KBM-7 (cell line): Measurements from ENCODE around the gene ATG7.
A peak's percentile ranks its signal among the peaks of the same experiment; 100 is the strongest.

Experiments used
- DNase-seq: peaks from one replicate; pipeline ENCODE4 v3.0.0-alpha.2; 2015
- in situ Hi-C: fragments of 300-500 bp; cut with MboI; formaldehyde crosslinking; loops from 2 replicates; pipeline ENCODE4 v1.14.3; 2020; ENCODE audit warnings: low sequenced_read_pairs, low pct_unique_long_range_greater_than_20kb, mixed read lengths

The ATG7 gene

GRCh38 chr3:11288786-11289637 lies 16.8 kb downstream of the ATG7 start:
- DNase-seq = peak; percentile 93
- in situ Hi-C loops = no loop called here

GRCh38 chr3:11289864-11290263 lies 17.7 kb downstream of the ATG7 start:
- in situ Hi-C loops = no loop called here

DNA sequence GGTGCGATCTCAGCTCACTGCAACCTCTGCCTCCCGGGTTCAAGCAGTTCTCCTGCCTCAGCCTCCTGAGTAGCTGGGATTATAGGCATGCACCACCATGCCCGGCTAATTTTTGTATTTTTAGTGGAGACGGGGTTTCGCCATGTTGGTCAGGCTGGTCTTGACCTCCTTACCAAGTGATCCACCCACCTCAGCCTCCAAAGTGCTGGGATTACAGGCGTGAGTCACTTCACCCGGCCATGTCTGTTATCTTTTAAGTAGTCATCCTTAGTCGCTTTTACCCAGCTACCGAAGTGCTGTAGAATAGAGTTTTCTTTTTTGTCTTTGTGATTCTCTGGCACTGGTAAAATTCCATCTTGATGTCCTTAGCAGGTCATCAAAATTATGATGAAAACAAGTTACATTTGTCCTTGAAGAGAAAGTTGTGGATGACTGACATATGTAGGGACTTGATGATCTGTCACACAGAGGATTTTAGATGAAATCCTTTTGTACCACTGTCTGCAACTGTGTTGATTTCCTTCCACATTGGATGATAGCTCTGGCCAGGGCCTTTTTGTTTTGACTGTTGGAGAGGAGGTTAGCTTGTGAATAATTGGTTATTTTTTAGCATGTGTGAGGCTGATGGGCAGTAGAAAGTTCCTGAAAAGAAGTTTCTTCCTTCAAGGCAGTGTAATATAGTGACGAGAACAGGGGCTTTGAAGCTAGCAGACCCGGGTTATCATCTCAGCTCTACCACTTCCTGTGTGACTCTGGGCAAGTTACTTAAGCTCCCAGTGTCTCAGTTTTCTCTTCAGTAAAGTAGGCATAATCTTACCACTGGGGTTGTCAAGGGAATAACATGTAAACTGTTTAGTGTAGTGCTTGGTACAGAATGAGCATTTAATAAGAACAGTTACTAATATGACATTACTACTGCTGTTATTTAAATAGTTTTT lies 18.8 kb downstream of the ATG7 start:
- in situ Hi-C loops = no loop called here
- no peak for DNase-seq

More at GRCh38 chr3:11289864-11290263, 17.7 kb downstream of the ATG7 start:
- DNase-seq = no peak

DNA sequence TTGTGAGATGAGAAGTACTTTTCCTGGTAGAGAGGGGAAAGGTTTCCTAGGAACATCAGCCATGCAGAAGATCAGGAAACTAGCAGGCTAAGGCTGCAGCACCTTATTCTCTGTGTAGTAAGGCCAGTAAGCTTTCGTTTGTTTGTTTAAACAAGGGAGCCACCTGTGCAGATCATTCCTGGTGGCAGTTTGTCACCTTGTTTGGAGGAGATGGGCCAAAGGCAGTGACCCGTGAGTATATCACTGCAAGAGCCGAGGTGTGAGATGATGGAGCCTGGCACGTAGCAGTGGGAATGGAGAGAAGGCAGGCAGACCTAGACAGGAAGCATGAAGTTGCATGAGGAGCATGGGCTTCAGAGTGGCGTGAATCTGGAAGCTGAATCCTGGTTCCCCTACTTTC lies 19.6 kb downstream of the ATG7 start:
- in situ Hi-C loops = no loop called here
- no peak for DNase-seq

DNA sequence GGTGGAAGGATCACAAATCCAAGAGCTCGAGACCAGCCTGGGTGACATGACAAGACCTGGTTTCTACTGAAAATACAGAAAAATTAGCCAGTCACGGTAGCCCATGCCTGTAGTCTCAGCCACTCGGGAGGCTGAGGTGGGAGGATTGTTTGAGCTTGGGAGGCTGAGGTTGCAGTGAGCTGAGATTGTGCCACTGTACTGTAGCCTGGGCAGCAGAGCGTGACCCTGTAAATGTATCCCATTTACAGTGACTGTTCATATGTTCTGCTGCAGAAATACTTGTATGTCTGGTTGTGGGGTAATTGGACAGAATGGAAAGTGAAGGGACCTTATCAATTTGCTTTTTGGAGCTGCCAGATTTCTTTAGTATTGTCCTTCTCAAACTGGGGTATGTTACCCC lies 24.9 kb downstream of the ATG7 start:
- DNase-seq = no peak
- in situ Hi-C loops = no loop called here

- no peak for DNase-seq
- in situ Hi-C loops = no loop called here
Observed at GRCh38 chr3:11300970-11301369, 28.8 kb downstream of the ATG7 start.

DNA sequence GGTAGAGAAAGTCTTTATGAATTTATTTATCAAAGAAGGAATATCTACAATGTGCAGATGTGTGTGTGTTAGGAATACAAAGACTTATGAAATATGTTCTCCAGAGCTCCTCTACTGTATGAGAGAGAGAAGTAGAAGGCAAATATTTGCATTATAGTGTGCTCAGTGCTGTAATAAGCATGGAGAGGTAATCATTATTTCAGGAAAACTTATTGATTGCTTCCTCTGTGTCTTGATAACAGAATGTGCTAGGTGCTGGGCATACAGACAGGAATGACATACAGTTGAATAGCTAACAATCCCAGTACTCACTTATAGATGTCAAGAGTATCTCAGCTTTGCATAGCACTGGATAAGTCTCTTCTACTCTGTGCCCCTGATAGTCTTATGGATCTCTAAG lies 30.2 kb downstream of the ATG7 start:
- in situ Hi-C loops = no loop called here
- DNase-seq = no peak

DNA sequence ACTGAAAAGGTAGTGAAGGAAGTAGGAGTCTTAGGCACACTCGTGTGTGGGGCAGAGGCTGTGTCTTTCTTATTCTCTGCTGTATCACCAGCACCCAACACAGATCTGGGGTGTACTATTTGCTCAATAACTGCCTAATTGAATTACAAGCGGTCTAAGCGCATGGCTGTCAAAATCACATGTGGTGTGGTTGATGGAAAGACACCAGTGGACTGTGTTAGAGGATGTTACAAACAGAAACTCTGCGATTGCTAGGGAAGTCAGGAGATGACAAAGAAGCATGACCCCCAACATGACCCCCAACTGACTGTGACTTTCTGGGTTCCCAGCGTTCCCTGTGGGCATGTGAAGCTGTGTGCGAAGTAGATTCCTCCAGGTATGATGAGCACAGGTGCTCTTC lies 32.0 kb downstream of the ATG7 start:
- in situ Hi-C loops = no loop called here
- no peak for DNase-seq

GRCh38 chr3:11305509-11305908 lies 33.3 kb downstream of the ATG7 start:
- in situ Hi-C loops = no loop called here
- no peak for DNase-seq

- in situ Hi-C loops = no loop called here
- DNase-seq = no peak
Observed at GRCh38 chr3:11306817-11307589, 34.8 kb downstream of the ATG7 start.

DNA sequence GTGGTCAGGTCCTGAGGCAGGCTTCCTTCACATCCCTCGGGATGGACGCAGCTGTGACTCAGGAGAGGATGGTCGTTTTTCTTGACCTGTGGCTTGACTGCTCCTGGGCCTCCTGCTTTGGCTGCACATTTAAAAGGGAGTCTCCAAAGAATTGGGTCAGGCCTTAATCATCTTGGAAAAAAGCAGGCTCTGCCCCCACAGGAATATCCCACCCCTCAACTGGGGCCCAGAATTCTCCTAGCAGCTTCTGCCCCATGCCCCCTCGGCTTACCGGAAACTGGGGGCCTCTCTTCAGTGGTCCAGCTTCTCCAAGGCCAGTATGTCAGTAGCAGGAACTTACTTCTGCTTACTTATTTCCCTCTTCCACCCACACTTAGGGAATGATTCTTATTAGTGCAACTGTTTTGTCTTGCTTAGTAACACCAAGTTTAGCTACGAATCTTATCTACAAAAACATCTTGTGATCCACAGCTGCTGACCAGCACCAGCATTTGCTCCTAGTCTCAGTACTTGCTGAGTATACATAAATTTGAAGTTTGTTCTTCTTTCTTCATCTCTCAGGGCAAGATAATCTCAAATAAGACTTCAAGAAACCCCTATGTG lies 35.7 kb downstream of the ATG7 start:
- in situ Hi-C loops = no loop called here
- DNase-seq = no peak

GRCh38 chr3:11310258-11310657 lies 38.1 kb downstream of the ATG7 start:
- in situ Hi-C loops = no loop called here
- no peak for DNase-seq

GRCh38 chr3:11312166-11312565 lies 40.0 kb downstream of the ATG7 start:
- no peak for DNase-seq
- in situ Hi-C loops = no loop called here

DNA sequence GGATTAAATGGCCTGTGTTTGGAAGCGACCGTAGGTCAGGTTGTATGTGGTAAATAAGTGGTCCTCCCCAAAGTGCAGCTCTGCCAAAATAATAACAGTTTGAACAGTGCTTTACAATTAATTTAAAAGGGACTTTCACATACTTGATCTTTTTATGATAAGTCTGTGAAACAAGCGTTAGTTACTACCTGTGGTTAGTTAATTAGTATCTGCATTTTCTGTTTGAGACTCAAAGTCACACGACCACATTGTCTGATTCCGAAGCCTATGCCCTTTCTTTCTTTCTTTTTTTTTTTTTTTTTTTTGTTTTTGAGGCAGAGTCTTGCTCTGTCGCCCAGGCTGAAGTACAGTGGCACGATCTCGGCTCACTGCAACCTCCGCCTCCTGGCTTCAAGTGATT lies 45.1 kb downstream of the ATG7 start:
- in situ Hi-C loops = no loop called here
- DNase-seq = no peak

- in situ Hi-C loops = no loop called here
- DNase-seq = no peak
Observed at GRCh38 chr3:11322931-11323330, 50.7 kb downstream of the ATG7 start.

- in situ Hi-C loops = no loop called here
- no peak for DNase-seq
Observed at GRCh38 chr3:11323813-11324212, 51.6 kb downstream of the ATG7 start.

- DNase-seq = no peak
- in situ Hi-C loops = no loop called here
Observed at GRCh38 chr3:11327619-11328018, 55.4 kb downstream of the ATG7 start.

- in situ Hi-C loops = no loop called here
- DNase-seq = no peak
Observed at GRCh38 chr3:11328196-11328945, 56.2 kb downstream of the ATG7 start.
